ENCODE measurements around the gene TMCC3.

DNA sequence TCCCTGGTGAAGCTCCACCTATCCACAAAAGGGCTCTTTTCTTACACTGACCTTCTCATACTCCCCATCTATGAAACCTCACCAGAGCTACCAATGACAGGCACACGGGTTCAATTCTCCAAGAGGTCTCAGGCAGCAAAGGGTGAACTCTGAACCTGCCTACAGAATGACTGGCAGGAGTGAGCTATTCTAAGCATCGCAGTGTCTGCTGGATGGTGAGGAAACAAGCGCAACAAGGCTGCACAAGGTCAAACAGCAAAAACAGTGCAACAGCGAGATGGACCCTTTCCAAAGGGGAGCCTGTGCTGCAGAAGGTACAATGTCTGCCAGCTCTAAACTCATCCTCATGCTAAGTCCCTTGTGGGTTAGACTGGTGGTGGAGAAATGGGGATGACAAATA lies 22.0 kb downstream of the TMCC3 start:
- TF ChIP-seq, protein P1, sequence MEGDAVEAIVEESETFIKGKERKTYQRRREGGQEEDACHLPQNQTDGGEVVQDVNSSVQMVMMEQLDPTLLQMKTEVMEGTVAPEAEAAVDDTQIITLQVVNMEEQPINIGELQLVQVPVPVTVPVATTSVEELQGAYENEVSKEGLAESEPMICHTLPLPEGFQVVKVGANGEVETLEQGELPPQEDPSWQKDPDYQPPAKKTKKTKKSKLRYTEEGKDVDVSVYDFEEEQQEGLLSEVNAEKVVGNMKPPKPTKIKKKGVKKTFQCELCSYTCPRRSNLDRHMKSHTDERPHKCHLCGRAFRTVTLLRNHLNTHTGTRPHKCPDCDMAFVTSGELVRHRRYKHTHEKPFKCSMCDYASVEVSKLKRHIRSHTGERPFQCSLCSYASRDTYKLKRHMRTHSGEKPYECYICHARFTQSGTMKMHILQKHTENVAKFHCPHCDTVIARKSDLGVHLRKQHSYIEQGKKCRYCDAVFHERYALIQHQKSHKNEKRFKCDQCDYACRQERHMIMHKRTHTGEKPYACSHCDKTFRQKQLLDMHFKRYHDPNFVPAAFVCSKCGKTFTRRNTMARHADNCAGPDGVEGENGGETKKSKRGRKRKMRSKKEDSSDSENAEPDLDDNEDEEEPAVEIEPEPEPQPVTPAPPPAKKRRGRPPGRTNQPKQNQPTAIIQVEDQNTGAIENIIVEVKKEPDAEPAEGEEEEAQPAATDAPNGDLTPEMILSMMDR (conservative IDR thresholded peaks at IDR 0.05; ENCODE audit: low read depth, low read length) = no peak
- TF ChIP-seq EZH2 (IDR thresholded peaks at IDR 0.05; ENCODE audit: borderline replicate concordance, low read depth, low read length, poor library complexity, severe bottlenecking) = no peak
